H9 (cell line): ENCODE results near the gene NUP155. TPM values are rescaled to one million over a fixed set of nuclear protein-coding genes. Genes with fewer than 3 reads are reported as not detected.

Source experiments
- DNase-seq: peaks from one replicate; pipeline ENCODE4 v3.0.0-alpha.2; 2017
- H2AFZ ChIP-seq: one replicate; pipeline ENCODE4 v1.6.1; 2013; ENCODE audit warnings: mild to moderate bottlenecking, low read length, control low read depth, moderate library complexity
- H2AK5ac ChIP-seq: 2 replicates; pipeline ENCODE4 v1.6.1; 2013; ENCODE audit warnings: low read length, control low read depth, mixed read lengths; ENCODE audit not compliant: insufficient read length
- H2BK120ac ChIP-seq: one replicate; pipeline ENCODE4 v1.6.1; 2013; ENCODE audit warnings: low read depth, mild to moderate bottlenecking, low read length, control low read depth, inconsistent platforms; ENCODE audit not compliant: poor library complexity, severe bottlenecking
- H2BK12ac ChIP-seq: 2 replicates; pipeline ENCODE4 v1.6.1; 2013; ENCODE audit warnings: low read length, control low read depth, mixed read lengths, low read depth; ENCODE audit not compliant: insufficient read length
- H2BK15ac ChIP-seq: 2 replicates; pipeline ENCODE4 v1.6.1; 2013; ENCODE audit warnings: low read depth, low read length, control low read depth
- H2BK20ac ChIP-seq: one replicate; pipeline ENCODE4 v1.6.1; 2013; ENCODE audit warnings: low read depth, mild to moderate bottlenecking, low read length, control low read depth, inconsistent platforms; ENCODE audit not compliant: poor library complexity, severe bottlenecking
- H2BK5ac ChIP-seq: 2 replicates; pipeline ENCODE4 v1.6.1; 2013; ENCODE audit warnings: low read length, control low read depth, mixed read lengths; ENCODE audit not compliant: insufficient read length
- H3K14ac ChIP-seq: 2 replicates; pipeline ENCODE4 v1.6.1; 2013; ENCODE audit warnings: low read length, control low read depth; ENCODE audit not compliant: insufficient read depth
- H3K18ac ChIP-seq: 2 replicates; pipeline ENCODE4 v1.6.1; 2013; ENCODE audit warnings: low read depth, mild to moderate bottlenecking, mixed read lengths, low read length, control low read depth; ENCODE audit not compliant: insufficient read length
- H3K23ac ChIP-seq: 2 replicates; pipeline ENCODE4 v1.6.1; 2013; ENCODE audit warnings: low read length, control low read depth, mixed read lengths, low read depth; ENCODE audit not compliant: insufficient read length
- H3K23me2 ChIP-seq: 2 replicates; pipeline ENCODE4 v1.6.1; 2013; ENCODE audit warnings: low read depth, mild to moderate bottlenecking, mixed read lengths, low read length, control low read depth; ENCODE audit not compliant: insufficient read length, poor library complexity, severe bottlenecking
- H3K27ac ChIP-seq: 2 replicates; pipeline ENCODE4 v1.5.1; 2013; ENCODE audit warnings: low read length, control low read depth, mixed read lengths, low read depth; ENCODE audit not compliant: insufficient read length
- H3K27me3 ChIP-seq: 2 replicates; pipeline ENCODE4 v1.6.1; 2013; ENCODE audit warnings: low read length, control low read depth, inconsistent platforms; ENCODE audit not compliant: insufficient read depth
- H3K4ac ChIP-seq: 2 replicates; pipeline ENCODE4 v1.6.1; 2013; ENCODE audit warnings: low read depth, mild to moderate bottlenecking, control low read depth, inconsistent platforms, low read length, moderate library complexity
- H3K4me1 ChIP-seq: 2 replicates; pipeline ENCODE4 v1.6.1; 2013; ENCODE audit warnings: low read length, control low read depth, inconsistent platforms; ENCODE audit not compliant: insufficient read depth
- H3K4me2 ChIP-seq: 2 replicates; pipeline ENCODE4 v1.6.1; 2013; ENCODE audit warnings: low read length, control low read depth, mixed read lengths; ENCODE audit not compliant: insufficient read length, insufficient read depth
- H3K56ac ChIP-seq: 2 replicates; pipeline ENCODE4 v1.6.1; 2013; ENCODE audit warnings: low read depth, mild to moderate bottlenecking, mixed read lengths, low read length, control low read depth; ENCODE audit not compliant: insufficient read length
- H3K79me1 ChIP-seq: 2 replicates; pipeline ENCODE4 v1.6.1; 2013; ENCODE audit warnings: low read depth, mild to moderate bottlenecking, moderate library complexity, low read length, control low read depth, inconsistent platforms; ENCODE audit not compliant: insufficient read depth, poor library complexity, severe bottlenecking
- H3K79me2 ChIP-seq: 2 replicates; pipeline ENCODE4 v1.6.1; 2013; ENCODE audit warnings: low read length, control low read depth, inconsistent platforms; ENCODE audit not compliant: insufficient read depth
- H3K9ac ChIP-seq: 2 replicates; pipeline ENCODE4 v1.6.1; 2013; ENCODE audit warnings: low read length, control low read depth, mixed read lengths; ENCODE audit not compliant: insufficient read length; ENCODE audit errors: extremely low read depth
- H3K9me3 ChIP-seq: one replicate; pipeline ENCODE4 v1.6.1; 2013; ENCODE audit warnings: low read depth, low read length, inconsistent platforms; ENCODE audit not compliant: control insufficient read depth
- H3T11ph ChIP-seq: one replicate; pipeline ENCODE4 v1.6.1; 2013; ENCODE audit warnings: mild to moderate bottlenecking, low read length, control low read depth, inconsistent platforms
- H4K20me1 ChIP-seq: one replicate; pipeline ENCODE4 v1.6.1; 2013; ENCODE audit not compliant: control insufficient read depth, insufficient read length, insufficient read depth
- H4K5ac ChIP-seq: 2 replicates; pipeline ENCODE4 v1.6.1; 2013; ENCODE audit warnings: low read depth, mild to moderate bottlenecking, mixed read lengths, low read length, control low read depth; ENCODE audit not compliant: insufficient read length
- H4K8ac ChIP-seq: replicated peaks from 2 replicates; pipeline ENCODE4 v1.6.1; 2013; ENCODE audit warnings: low read length, control low read depth, mixed read lengths, low read depth; ENCODE audit not compliant: insufficient read length
- H4K91ac ChIP-seq: 2 replicates; pipeline ENCODE4 v1.6.1; 2013; ENCODE audit warnings: low read depth, mild to moderate bottlenecking, moderate library complexity, mixed read lengths, low read length, control low read depth; ENCODE audit not compliant: insufficient read length
- H3K27ac Mint-ChIP-seq, 3 experiments: 2 replicates in 2 of 3; 3 replicates in 1 of 3; pipeline ENCODE4 v1.8.0; 2020 to 2021; ENCODE audit warnings: mixed read lengths in 3 of 3, mild to moderate bottlenecking in 1 of 3, moderate library complexity in 1 of 3
- H3K27me3 Mint-ChIP-seq: 2 replicates; pipeline ENCODE4 v1.8.0; 2021; ENCODE audit warnings: low read depth, mild to moderate bottlenecking, moderate library complexity, mixed read lengths
- H3K36me3 Mint-ChIP-seq, 3 experiments: 2 replicates in 2 of 3; 3 replicates in 1 of 3; pipeline ENCODE4 v1.8.0; 2020 to 2021; ENCODE audit warnings: low read depth in 3 of 3, mixed read lengths in 3 of 3; ENCODE audit not compliant: insufficient read depth in 1 of 3
- H3K4me1 Mint-ChIP-seq, 2 experiments: 2 replicates each; pipeline ENCODE4 v1.8.0; 2020; ENCODE audit warnings: mixed read lengths in 2 of 2
- H3K4me3 Mint-ChIP-seq, 2 experiments: 2 replicates in 1 of 2; 3 replicates in 1 of 2; pipeline ENCODE4 v1.8.0; 2020 to 2021; ENCODE audit warnings: mild to moderate bottlenecking in 2 of 2, mixed read lengths in 2 of 2, moderate library complexity in 1 of 2
- H3K9me3 Mint-ChIP-seq, 2 experiments: 2 replicates in 1 of 2; 3 replicates in 1 of 2; pipeline ENCODE4 v1.8.0; 2020; ENCODE audit warnings: mild to moderate bottlenecking in 2 of 2, mixed read lengths in 2 of 2, moderate library complexity in 1 of 2
- CTCF ChIP-seq: fragments of 200-600 bp; sonication (generic); conservative IDR thresholded peaks from 3 replicates; pipeline ENCODE4 v1.8.0; 2021; ENCODE audit warnings: antibody characterized with exemption, mild to moderate bottlenecking
- WGBS: extraction: QIAGEN DNeasy Blood & Tissue Kit; methylation state at CpG from one replicate; pipeline ENCODE4 v1.1.7; 2013; ENCODE audit warnings: missing lambda C conversion rate, low lambda C conversion rate, mixed read lengths; ENCODE audit not compliant: insufficient read length; ENCODE audit errors: extremely low coverage; 5-methylcytosine and 5-hydroxymethylcytosine counted together
- total RNA-seq: library from RNA; stranded (reverse); gene quantifications from 2 replicates; pipeline ENCODE4 v1.2.1, GENCODE V29; 2021

The NUP155 gene
- total RNA-seq, 1 experiment from 2014 or later: 82.4 TPM

- Histone ChIP-seq H3K23me2 (peaks cover 3% of the 10 kb centered on the region), H3K4ac (no peak overlapping the region), H3K23ac (no peak overlapping the region), H3K9me3 (no peaks in the 10 kb centered on the region), H2BK12ac (no peak overlapping the region), H3K79me1 (no peaks in the 10 kb centered on the region), H2BK15ac (no peak overlapping the region), H3K18ac (no peak overlapping the region), H3K27ac (no peak overlapping the region), H3K56ac (no peak overlapping the region), H3K79me2 (no peaks in the 10 kb centered on the region), H3K4me2 (no peak overlapping the region), H3K14ac (no peak overlapping the region), H3K9ac (no peak overlapping the region), H3K4me1 (no peaks in the 10 kb centered on the region), H4K91ac (no peak overlapping the region), H4K20me1 (no peaks in the 10 kb centered on the region), H4K5ac (no peak overlapping the region), H2BK5ac (no peak overlapping the region), H2AFZ (no peak overlapping the region), H3T11ph (no peak overlapping the region), H4K8ac (no peak overlapping the region), H3K27me3 (no peaks in the 10 kb centered on the region), H2BK120ac (no peak overlapping the region), H2BK20ac (no peak overlapping the region), H2AK5ac (no peak overlapping the region)
- Mint-ChIP-seq H3K4me3 (no peak overlapping the region), H3K4me1 (peaks cover 8 to 12% of the 10 kb centered on the region in 2 experiments), H3K36me3 (peaks cover 0 to 3% (median 0%) of the 10 kb centered on the region in 3 experiments; a peak in 2 of 7 replicates), H3K27me3 (no peaks in the 10 kb centered on the region), H3K27ac (no peak overlapping the region), H3K9me3 (no peaks in the 10 kb centered on the region)
- WGBS: no CpG with 5 or more reads among the region's 1 CpG
- no peak for DNase-seq
- TF ChIP-seq CTCF: no peak
These were observed 123.9 kb downstream of the NUP155 start for GRCh38 chr5:37247036-37247435.

Other genes with a start within 250 kb of the NUP155 start
- gene CPLANE1, start 121.7 kb downstream of the NUP155 start, total RNA-seq: 6.8 and 11.6 TPM in 2 replicates
- 37.2 and 38.1 TPM in 2 replicates for gene WDR70, start 8.2 kb upstream of the NUP155 start, total RNA-seq